Upper lobe of left lung (tissue), 6 donors: ENCODE measurements around the gene RHOB. TPM values are rescaled to one million over a fixed set of nuclear protein-coding genes. Genes with fewer than 3 reads are reported as not detected.
A peak's percentile ranks its signal among the peaks of the same experiment; 100 is the strongest.

Experiments
- ATAC-seq, 2 donors: fragments of 200-7000 bp; cut with Tn5 transposase; one replicate each; pipeline ENCODE4 v1.9.1; 2022; ENCODE audit warnings: mild to moderate bottlenecking in 2 of 2, moderate library complexity in 2 of 2; ENCODE audit not compliant: low FRiP score in 2 of 2
- DNase-seq, 2 donors: peaks; one replicate each; pipeline ENCODE4 v3.0.0-alpha.2; 2019 to 2020
- H3K27ac ChIP-seq, 4 donors: fragments of 200-600 bp; sonication (generic); one replicate each; pipeline ENCODE4 v1.5.1; 2016 to 2019
- H3K27me3 ChIP-seq, 4 donors: fragments of 200-600 bp; sonication (generic); one replicate each; pipeline ENCODE4 v1.5.1; 2017 to 2019
- H3K36me3 ChIP-seq, 4 donors: fragments of 200-600 bp; sonication (generic); one replicate each; pipeline ENCODE4 v1.5.1; 2016 to 2019
- H3K4me1 ChIP-seq, 4 donors: fragments of 200-600 bp; sonication (generic); one replicate each; pipeline ENCODE4 v1.5.1; 2018 to 2019
- H3K4me3 ChIP-seq, 4 donors: fragments of 200-600 bp; sonication (generic); one replicate each; pipeline ENCODE4 v1.5.1; 2017 to 2019; ENCODE audit warnings: mild to moderate bottlenecking in 2 of 4, moderate library complexity in 1 of 4
- H3K9me3 ChIP-seq, 4 donors: fragments of 200-600 bp; sonication (generic); one replicate each; pipeline ENCODE4 v1.5.1; 2018 to 2019
- CTCF ChIP-seq, 6 experiments: fragments of 450-650 bp in 4 of 6; fragments of 200-600 bp in 2 of 6; sonication (generic) in 2 of 6; IDR thresholded peaks; one replicate each; pipeline ENCODE4 v1.5.1; 2016 to 2019; ENCODE audit warnings: antibody characterized with exemption in 6 of 6
- EP300 ChIP-seq, 4 donors: sonication (generic); formaldehyde crosslinking; IDR thresholded peaks; one replicate each; pipeline ENCODE4 v1.5.1; 2017; ENCODE audit warnings: antibody characterized with exemption in 4 of 4, control low read depth in 2 of 4
- POLR2A ChIP-seq, 4 donors: fragments of 450-650 bp; IDR thresholded peaks; one replicate each; pipeline ENCODE4 v1.5.1; 2016 to 2017; ENCODE audit warnings: antibody characterized with exemption in 4 of 4, mild to moderate bottlenecking in 2 of 4
- POLR2AphosphoS5 ChIP-seq, 2 donors: sonication (generic); formaldehyde crosslinking; IDR thresholded peaks; one replicate each; pipeline ENCODE4 v1.5.1; 2017; ENCODE audit warnings: antibody characterized with exemption in 2 of 2
- WGBS, 2 donors: methylation state at CpG; one replicate each; pipeline ENCODE4 v1.1.5; 2017 to 2018; 5-methylcytosine and 5-hydroxymethylcytosine counted together
- total RNA-seq, 6 donors: library from RNA; depleted of rRNA in 4 of 6; stranded (reverse); fragments of >200 nt in 4 of 6; gene quantifications; one replicate each; pipeline versions ENCODE4 v1.1.0 to v1.2.1, GENCODE V29; 2016 to 2021
- donor health status: DM: no; HTN: no; CAD: no; lungs with moderate emphysema.
- donor health status: DM: no; HTN: yes; CAD: no; lungs with severe emphysema.

RHOB gene
- 100 to 1,000 TPM; 193 to 583 (median 336) TPM for total RNA-seq

- WGBS, 2 donors = no CpG with 5 or more reads among the region's 60 CpGs
- peaks cover 29 to 60% (median 47%) of the 10 kb centered on the region in 4 donors for H3K4me1 ChIP-seq
- peaks cover 0 to 25% (median 6%) of the 10 kb centered on the region in 4 donors for H3K36me3 ChIP-seq
These were observed at the start of gene RHOB for GRCh38 chr2:20446917-20447436. TSS of gene RHOB (plus strand) at chr2:20447074. CDS start at chr2:20447466, 392 bp downstream.

GRCh38 chr2:20397811-20398447 lies 48.9 kb upstream of the RHOB start:
- WGBS, 2 donors = 83 to 90% methylated on average over 5 of the region's 5 CpGs
- H3K9me3 ChIP-seq = no peaks in the 10 kb centered on the region
- no peaks in the 10 kb centered on the region for H3K27me3 ChIP-seq
- no peak for DNase-seq
- H3K27ac ChIP-seq = no peak overlapping the region
- no peak for ATAC-seq
- no peaks in the 10 kb centered on the region for H3K36me3 ChIP-seq
- no peaks in the 10 kb centered on the region for H3K4me1 ChIP-seq
- H3K4me3 ChIP-seq = no peak overlapping the region
- no peak for TF ChIP-seq POLR2A (IDR thresholded peaks at IDR 0.05)
- no peak for TF ChIP-seq POLR2AphosphoS5 (IDR thresholded peaks at IDR 0.05)

More at GRCh38 chr2:20446917-20447436, at the start of gene RHOB:
- ATAC-seq (peak; percentile 93 to 97), DNase-seq (peak; percentile 98)
- peak within 1 kb of the TSS; percentile 97 to 99 (median 98) for H3K27ac ChIP-seq
- TF ChIP-seq CTCF (IDR thresholded peaks at IDR 0.05) (peak in 2 of 6 experiments; percentile 6 to 47), POLR2A (IDR thresholded peaks at IDR 0.05) (peak; percentile 94 to 100 (median 98)), POLR2AphosphoS5 (IDR thresholded peaks at IDR 0.05) (peak; percentile 99 to 100), EP300 (IDR thresholded peaks at IDR 0.05) (peak in 2 of 4 donors; percentile 31 to 90)
- peaks cover 0 to 4% (median 0%) of the 10 kb centered on the region in 4 donors for H3K27me3 ChIP-seq
- H3K9me3 ChIP-seq = no peaks in the 10 kb centered on the region
- peak within 1 kb of the TSS; percentile 69 to 96 (median 81) for H3K4me3 ChIP-seq

GRCh38 chr2:20398956-20399567 lies 47.8 kb upstream of the RHOB start:
- ATAC-seq (no peak), DNase-seq (no peak)
- no peaks in the 10 kb centered on the region for H3K9me3 ChIP-seq
- no peaks in the 10 kb centered on the region for H3K27me3 ChIP-seq
- 68 to 74% methylated on average over 7 of the region's 7 CpGs for WGBS, 2 donors
- TF ChIP-seq POLR2AphosphoS5 (IDR thresholded peaks at IDR 0.05) = no peak
- TF ChIP-seq POLR2A (IDR thresholded peaks at IDR 0.05) = no peak
- no peak for TF ChIP-seq EP300 (IDR thresholded peaks at IDR 0.05)
- no peak for TF ChIP-seq CTCF (IDR thresholded peaks at IDR 0.05)
- no peaks in the 10 kb centered on the region for H3K36me3 ChIP-seq
- no peaks in the 10 kb centered on the region for H3K4me1 ChIP-seq
- H3K4me3 ChIP-seq = no peak overlapping the region
- H3K27ac ChIP-seq = no peak overlapping the region

- no peak overlapping the region for H3K4me3 ChIP-seq
- H3K27me3 ChIP-seq = no peaks in the 10 kb centered on the region
- no peaks in the 10 kb centered on the region for H3K36me3 ChIP-seq
- no peaks in the 10 kb centered on the region for H3K4me1 ChIP-seq
- 83 to 89% methylated on average over 1 of the region's 1 CpG for WGBS, 2 donors
- DNase-seq = no peak
- ATAC-seq = no peak
- no peak overlapping the region for H3K27ac ChIP-seq
- TF ChIP-seq POLR2AphosphoS5 (IDR thresholded peaks at IDR 0.05) = no peak
- TF ChIP-seq EP300 (IDR thresholded peaks at IDR 0.05) = no peak
- TF ChIP-seq POLR2A (IDR thresholded peaks at IDR 0.05) = no peak
- TF ChIP-seq CTCF (IDR thresholded peaks at IDR 0.05) = no peak
- no peaks in the 10 kb centered on the region for H3K9me3 ChIP-seq
These were observed 46.6 kb upstream of the RHOB start for GRCh38 chr2:20400306-20400705.

GRCh38 chr2:20400787-20401488 lies 45.9 kb upstream of the RHOB start:
- ATAC-seq = no peak
- TF ChIP-seq EP300 (IDR thresholded peaks at IDR 0.05) (no peak), CTCF (IDR thresholded peaks at IDR 0.05) (no peak), POLR2A (IDR thresholded peaks at IDR 0.05) (no peak), POLR2AphosphoS5 (IDR thresholded peaks at IDR 0.05) (no peak)
- no peaks in the 10 kb centered on the region for H3K36me3 ChIP-seq
- H3K27ac ChIP-seq = no peak overlapping the region
- no peak overlapping the region for H3K4me3 ChIP-seq
- no peaks in the 10 kb centered on the region for H3K9me3 ChIP-seq
- H3K27me3 ChIP-seq = no peaks in the 10 kb centered on the region
- no peak for DNase-seq
- 57 to 61% methylated on average over 3 of the region's 3 CpGs for WGBS, 2 donors
- H3K4me1 ChIP-seq = no peaks in the 10 kb centered on the region
